GM10847 (cell line): ENCODE measurements around the gene AK5.

Experiments used
- POLR2A ChIP-seq: IDR thresholded peaks from 2 replicates; pipeline ENCODE4 v1.6.1; 2011; ENCODE audit not compliant: insufficient read length; ENCODE audit errors: extremely low read depth

AK5 gene

GRCh38 chr1:77322061-77322900 lies 40.5 kb downstream of the AK5 start:
- no peak for TF ChIP-seq POLR2A

- TF ChIP-seq POLR2A: no peak
Observed at GRCh38 chr1:77333501-77333900, 51.7 kb downstream of the AK5 start.

GRCh38 chr1:77336729-77337128 lies 54.9 kb downstream of the AK5 start:
- no peak for TF ChIP-seq POLR2A

GRCh38 chr1:77339326-77339725 lies 57.5 kb downstream of the AK5 start:
- no peak for TF ChIP-seq POLR2A

- TF ChIP-seq POLR2A: no peak
Observed at GRCh38 chr1:77341195-77341594, 59.4 kb downstream of the AK5 start.

- TF ChIP-seq POLR2A: no peak
Observed at GRCh38 chr1:77342745-77343144, 60.9 kb downstream of the AK5 start.

GRCh38 chr1:77347646-77348045 lies 65.8 kb downstream of the AK5 start:
- no peak for TF ChIP-seq POLR2A

- no peak for TF ChIP-seq POLR2A
Observed at GRCh38 chr1:77348549-77348948, 66.7 kb downstream of the AK5 start.

- no peak for TF ChIP-seq POLR2A
Observed at GRCh38 chr1:77349275-77349674, 67.5 kb downstream of the AK5 start.

GRCh38 chr1:77350012-77350770 lies 68.4 kb downstream of the AK5 start:
- no peak for TF ChIP-seq POLR2A

GRCh38 chr1:77354536-77354935 lies 72.7 kb downstream of the AK5 start:
- no peak for TF ChIP-seq POLR2A

- no peak for TF ChIP-seq POLR2A
Observed at GRCh38 chr1:77355010-77355409, 73.2 kb downstream of the AK5 start.

GRCh38 chr1:77356136-77356535 lies 74.3 kb downstream of the AK5 start:
- TF ChIP-seq POLR2A: no peak

GRCh38 chr1:77360256-77360655 lies 78.4 kb downstream of the AK5 start:
- TF ChIP-seq POLR2A: no peak

GRCh38 chr1:77361621-77362020 lies 79.8 kb downstream of the AK5 start:
- TF ChIP-seq POLR2A: no peak

GRCh38 chr1:77370161-77370560 lies 88.3 kb downstream of the AK5 start:
- no peak for TF ChIP-seq POLR2A
